ENCODE measurements around the gene SUMO2. TPM values are rescaled to one million over a fixed set of nuclear protein-coding genes. Genes with fewer than 3 reads are reported as not detected.

Gene SUMO2
- 74.1 and 119 TPM in 2 replicates for total RNA-seq

GRCh38 chr17:75182569-75183436 lies at the start of gene SUMO2:
Gene SUMO2, minus strand, starts transcription at chr17:75182959. Its CDS starts 125 bp downstream, at chr17:75182834.

GRCh38 chr17:75205037-75205792 lies 22.5 kb upstream of the SUMO2 start, which contains the start of gene NUP85:
Gene NUP85, plus strand, starts transcription at chr17:75205679. Its CDS starts 83 bp downstream, at chr17:75205762.

GRCh38 chr17:75154195-75155106 lies 28.3 kb downstream of the SUMO2 start, which contains the start of gene JPT1:
Gene JPT1, minus strand, starts transcription at chr17:75154512. Its CDS starts 115 bp downstream, at chr17:75154397.

GRCh38 chr17:75131278-75132017 lies 51.3 kb downstream of the SUMO2 start, which contains the start of gene NT5C:
Gene NT5C, minus strand, starts transcription at chr17:75131742. Its CDS starts 35 bp downstream, at chr17:75131707.

Small RNA genes within 50 kb of the gene (small RNA-seq; reads per million reads assigned to genes)
- gene RF00019: not detected

Other genes with a start within 250 kb of the SUMO2 start
- gene OTOP3, start 247.1 kb downstream of the SUMO2 start, total RNA-seq: not detected in 2 replicates
- gene HID1, start 210.2 kb downstream of the SUMO2 start, total RNA-seq: 1.2 and 2.1 TPM in 2 replicates
- 34.9 and 47.9 TPM in 2 replicates for gene CDR2L, start 195.3 kb downstream of the SUMO2 start, total RNA-seq
- gene MRPL58, start 170.3 kb downstream of the SUMO2 start, total RNA-seq: 19.2 and 42.8 TPM in 2 replicates
- 228 and 229 TPM in 2 replicates for gene ATP5PD, start 136.0 kb downstream of the SUMO2 start, total RNA-seq
- 17.0 and 21.6 TPM in 2 replicates for gene KCTD2, start 135.7 kb downstream of the SUMO2 start, total RNA-seq
- gene SLC16A5, start 95.0 kb downstream of the SUMO2 start, total RNA-seq: 32.4 and 34.9 TPM in 2 replicates
- 2.6 and 3.5 TPM in 2 replicates for gene ARMC7, start 73.0 kb downstream of the SUMO2 start, total RNA-seq
- 68.2 and 75.0 TPM in 2 replicates for gene NT5C, start 51.2 kb downstream of the SUMO2 start, total RNA-seq
- gene JPT1, start 28.4 kb downstream of the SUMO2 start, total RNA-seq: 53.4 and 162 TPM in 2 replicates
- 27.8 and 32.2 TPM in 2 replicates for gene NUP85, start 22.7 kb upstream of the SUMO2 start, total RNA-seq
- 16.1 and 18.4 TPM in 2 replicates for gene GGA3, start 78.6 kb upstream of the SUMO2 start, total RNA-seq
- 49.5 and 85.0 TPM in 2 replicates for gene MRPS7, start 78.9 kb upstream of the SUMO2 start, total RNA-seq
- gene MIF4GD, start 88.3 kb upstream of the SUMO2 start, total RNA-seq: 4.4 and 5.5 TPM in 2 replicates
- gene SLC25A19, start 106.5 kb upstream of the SUMO2 start, total RNA-seq: 0.79 and 1.3 TPM in 2 replicates
- 39.7 and 63.3 TPM in 2 replicates for gene GRB2, start 222.7 kb upstream of the SUMO2 start, total RNA-seq